Spleen (tissue), 11 donors: ENCODE results near the gene SLC8A2. TPM values are rescaled to one million over a fixed set of nuclear protein-coding genes. Genes with fewer than 3 reads are reported as not detected.
A peak's percentile ranks its signal among the peaks of the same experiment; 100 is the strongest.

Experiments used
- DNase-seq: peaks from one replicate; pipeline ENCODE4 v3.0.0-alpha.2; 2020
- H3K27ac ChIP-seq, 8 donors: fragments of 200-600 bp; sonication (generic) in 7 of 8; 1 replicate in 4 of 8; 2 replicates in 4 of 8; pipeline versions ENCODE4 v1.5.0 to v1.8.0; 2016 to 2021; ENCODE audit warnings: inconsistent platforms in 4 of 8, mild to moderate bottlenecking in 4 of 8, moderate library complexity in 1 of 8
- H3K27me3 ChIP-seq, 7 donors: fragments of 200-600 bp; sonication (generic) in 6 of 7; replicated peaks in 1 of 7; 1 replicate in 4 of 7; 2 replicates in 3 of 7; pipeline versions ENCODE4 v1.5.0 to v1.8.0; 2016 to 2021; ENCODE audit warnings: inconsistent platforms in 3 of 7, mild to moderate bottlenecking in 1 of 7
- H3K36me3 ChIP-seq, 6 donors: fragments of 200-600 bp; sonication (generic) in 5 of 6; 1 replicate in 4 of 6; 2 replicates in 2 of 6; pipeline versions ENCODE4 v1.5.0 to v1.8.0; 2016 to 2021; ENCODE audit warnings: inconsistent platforms in 2 of 6
- H3K4me1 ChIP-seq, 6 donors: fragments of 200-600 bp; sonication (generic) in 5 of 6; 1 replicate in 3 of 6; 2 replicates in 3 of 6; pipeline versions ENCODE4 v1.5.0 to v1.8.0; 2016 to 2021; ENCODE audit warnings: inconsistent platforms in 3 of 6
- H3K4me3 ChIP-seq, 8 donors: fragments of 200-600 bp; sonication (generic) in 7 of 8; 1 replicate in 4 of 8; 2 replicates in 4 of 8; pipeline versions ENCODE4 v1.5.0 to v1.8.0; 2016 to 2021; ENCODE audit warnings: inconsistent platforms in 4 of 8, mild to moderate bottlenecking in 4 of 8, moderate library complexity in 2 of 8
- H3K9me3 ChIP-seq, 8 donors: fragments of 200-600 bp; sonication (generic) in 7 of 8; 1 replicate in 4 of 8; 2 replicates in 4 of 8; pipeline versions ENCODE4 v1.5.0 to v1.8.0; 2016 to 2021; ENCODE audit warnings: inconsistent platforms in 4 of 8
- CTCF ChIP-seq, 11 experiments: fragments of 200-600 bp in 7 of 11; fragments of 450-650 bp in 4 of 11; sonication (generic) in 4 of 11; IDR thresholded peaks in 8 of 11; conservative IDR thresholded peaks in 3 of 11; 1 replicate in 7 of 11; 2 replicates in 4 of 11; pipeline versions ENCODE4 v1.4.0 to v1.8.0; 2016 to 2021; ENCODE audit warnings: antibody characterized with exemption in 11 of 11, inconsistent platforms in 4 of 11, mild to moderate bottlenecking in 1 of 11
- POLR2A ChIP-seq, 3 donors: fragments of 450-650 bp; IDR thresholded peaks; one replicate each; pipeline ENCODE4 v1.5.1; 2017; ENCODE audit warnings: antibody characterized with exemption in 3 of 3, mild to moderate bottlenecking in 1 of 3
- POLR2AphosphoS5 ChIP-seq, 3 donors: sonication (generic); formaldehyde crosslinking; IDR thresholded peaks; one replicate each; pipeline ENCODE4 v1.5.1; 2017; ENCODE audit warnings: antibody characterized with exemption in 3 of 3
- WGBS, 5 donors: extraction: QIAGEN DNeasy Blood & Tissue Kit in 3 of 5; methylation state at CpG; one replicate each; pipeline versions ENCODE4 v1.1.5 to v1.1.7; 2013 to 2018; 5-methylcytosine and 5-hydroxymethylcytosine counted together
- intact Hi-C: fragments of 100-400 bp; cut with DNase I; formaldehyde crosslinking; loops from one replicate; pipeline ENCODE4 v1.15.0; 2023; ENCODE audit warnings: low total_unique reads
- polyA plus RNA-seq, 3 donors: library from polyadenylated mRNA; stranded (reverse); fragments of 200-250 nt; gene quantifications; one replicate each; pipeline ENCODE4 v1.2.1, GENCODE V29; 2013
- total RNA-seq, 7 donors: library from RNA; depleted of rRNA in 3 of 7; stranded (reverse); fragments of >200 nt in 3 of 7; fragmentation: NEBNext Ultra II Directional in 4 of 7; extraction: Animal tissue kit (Norgen Biotek cat#: 25700) in 4 of 7; gene quantifications; one replicate each; pipeline versions ENCODE4 v1.1.0 to v1.2.1, GENCODE V29; 2016 to 2021
- donor health status: healthy with polysubstance abuse.
- donor health status: DM: no; HTN: no; CAD: no; lungs with moderate emphysema.
- donor health status: DM: no; HTN: no; CAD: no.
- donor health status: Bipolar disorder and iron deficiency.
- donor health status: healthy.
- donor health status: DM: no; HTN: no; CAD: no.
- donor health status: DM: yes; HTN: yes; CAD: no.

SLC8A2 gene
- total and polyA plus RNA-seq, 10 donors: 0.02 to 0.19 TPM; not detected in 8

- WGBS, 5 donors: 63 to 83% (median 76%) methylated on average over 5 to 8 of the region's 8 CpGs
- peak overlapping the region in 4 of 8 donors; percentile 7 to 95 (median 82) for H3K27ac ChIP-seq
Measured at GRCh38 chr19:47509973-47510372, 38.3 kb upstream of the SLC8A2 start.

GRCh38 chr19:47509170-47509847 is 37.6 kb upstream of the SLC8A2 start:
- Histone ChIP-seq H3K36me3 (peaks cover 0 to 63% (median 5%) of the 10 kb centered on the region in 6 donors), H3K4me3 (no peak overlapping the region), H3K4me1 (peaks cover 45 to 91% (median 75%) of the 10 kb centered on the region in 6 donors), H3K27ac (peak overlapping the region in 3 of 8 donors; percentile 7 to 93 (median 70)), H3K27me3 (no peaks in the 10 kb centered on the region), H3K9me3 (no peaks in the 10 kb centered on the region)
- intact Hi-C loops: no loop called here
- TF ChIP-seq CTCF (IDR thresholded peaks at IDR 0.05 in 8 of 11, conservative IDR thresholded peaks at IDR 0.05 in 3 of 11) (no peak), POLR2A (IDR thresholded peaks at IDR 0.05) (no peak), POLR2AphosphoS5 (IDR thresholded peaks at IDR 0.05) (no peak)
- no peak for DNase-seq
- 84 to 92% (median 92%) methylated on average over 20 of the region's 20 CpGs for WGBS, 5 donors

More at GRCh38 chr19:47509973-47510372, 38.3 kb upstream of the SLC8A2 start:
- H3K4me1 ChIP-seq: peaks cover 45 to 90% (median 76%) of the 10 kb centered on the region in 6 donors
- no peaks in the 10 kb centered on the region for H3K9me3 ChIP-seq
- H3K36me3 ChIP-seq: peaks cover 0 to 60% (median 5%) of the 10 kb centered on the region in 6 donors
- DNase-seq: no peak
- H3K27me3 ChIP-seq: no peaks in the 10 kb centered on the region
- no peak for TF ChIP-seq POLR2AphosphoS5 (IDR thresholded peaks at IDR 0.05)
- intact Hi-C loops: no loop called here
- H3K4me3 ChIP-seq: no peak overlapping the region

GRCh38 chr19:47508721-47509120 is 37.0 kb upstream of the SLC8A2 start:
- no peak overlapping the region for H3K27ac ChIP-seq
- H3K36me3 ChIP-seq: peaks cover 0 to 69% (median 9%) of the 10 kb centered on the region in 6 donors
- no peaks in the 10 kb centered on the region for H3K27me3 ChIP-seq
- DNase-seq: no peak
- intact Hi-C loops: no loop called here
- no peaks in the 10 kb centered on the region for H3K9me3 ChIP-seq
- WGBS, 5 donors: 92 to 100% (median 98%) methylated on average over 5 of the region's 5 CpGs
- peaks cover 44 to 85% (median 69%) of the 10 kb centered on the region in 6 donors for H3K4me1 ChIP-seq
- TF ChIP-seq CTCF (IDR thresholded peaks at IDR 0.05 in 8 of 11, conservative IDR thresholded peaks at IDR 0.05 in 3 of 11) (no peak), POLR2A (IDR thresholded peaks at IDR 0.05) (no peak), POLR2AphosphoS5 (IDR thresholded peaks at IDR 0.05) (no peak)
- no peak overlapping the region for H3K4me3 ChIP-seq

DNA sequence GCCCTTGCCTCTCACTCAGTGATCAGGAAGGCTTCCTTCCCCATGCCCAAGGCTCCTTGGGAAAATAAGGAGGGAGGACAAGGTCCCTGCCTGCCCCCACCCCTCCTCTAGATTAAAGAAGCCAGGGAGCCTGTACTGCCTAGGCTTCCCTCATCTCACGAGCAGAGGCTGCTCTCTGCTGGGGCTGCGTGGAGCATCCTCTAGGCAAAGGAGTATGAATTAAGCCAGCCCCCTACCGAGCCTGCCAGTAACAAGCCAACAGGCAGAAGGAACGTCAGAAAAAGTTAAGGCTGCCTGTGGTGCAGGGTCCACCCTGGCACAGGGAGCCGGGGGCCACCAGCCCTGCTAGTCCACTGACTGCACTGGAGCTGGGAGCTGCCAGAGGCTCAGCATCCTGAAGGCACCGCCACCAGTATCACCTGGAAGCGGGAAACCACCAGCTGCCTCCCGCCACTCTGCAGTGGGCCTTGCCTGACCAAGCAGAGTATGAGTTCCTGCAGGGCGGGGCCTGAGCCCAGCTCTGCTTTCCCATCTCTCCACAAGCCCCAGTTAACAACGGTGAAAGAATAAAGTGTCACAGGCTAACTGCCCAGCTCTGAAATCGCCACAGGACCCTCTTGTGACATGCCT is 36.3 kb upstream of the SLC8A2 start:
- intact Hi-C loops: no loop called here
- DNase-seq: no peak
- Histone ChIP-seq H3K27ac (peak overlapping the region in 3 of 8 donors; percentile 10 to 45 (median 17)), H3K9me3 (no peaks in the 10 kb centered on the region), H3K36me3 (peaks cover 0 to 76% (median 16%) of the 10 kb centered on the region in 6 donors), H3K4me3 (no peak overlapping the region), H3K4me1 (peaks cover 37 to 78% (median 63%) of the 10 kb centered on the region in 6 donors), H3K27me3 (no peaks in the 10 kb centered on the region)
- 71 to 88% (median 73%) methylated on average over 10 to 11 of the region's 11 CpGs for WGBS, 5 donors
- TF ChIP-seq CTCF (IDR thresholded peaks at IDR 0.05 in 8 of 11, conservative IDR thresholded peaks at IDR 0.05 in 3 of 11): no peak
- TF ChIP-seq POLR2AphosphoS5 (IDR thresholded peaks at IDR 0.05): peak in 1 of 3 donors; percentile 0
